ENCODE measurements around the gene DDX50.
"Not testable (repeated sequence)": the region's sequence is repeated elsewhere in the genome, so short reads cannot be mapped to it uniquely, and the experiment has no call there.

DDX50 gene

GRCh38 chr10:68901105-68901927 is at the start of gene DDX50:
DDX50 (plus strand) TSS chr10:68901315; CDS start chr10:68901385, 70 bp downstream.
- H3K4me3 ChIP-seq (ENCODE audit: low read depth, low read length): peak within 1 kb of the TSS; percentile 93

GRCh38 chr10:68856352-68856751 is 44.8 kb upstream of the DDX50 start:
- H3K4me3 ChIP-seq (ENCODE audit: low read depth, low read length): no peak overlapping the region

GRCh38 chr10:68857005-68857404 is 44.1 kb upstream of the DDX50 start:
- no peak overlapping the region for H3K4me3 ChIP-seq (ENCODE audit: low read depth, low read length)

GRCh38 chr10:68861253-68861652 is 39.9 kb upstream of the DDX50 start:
- no peak overlapping the region for H3K4me3 ChIP-seq (ENCODE audit: low read depth, low read length)

GRCh38 chr10:68864611-68865010 is 36.5 kb upstream of the DDX50 start:
- H3K4me3 ChIP-seq (ENCODE audit: low read depth, low read length): no peak overlapping the region

- not testable (repeated sequence) for H3K4me3 ChIP-seq (ENCODE audit: low read depth, low read length)
Measured at GRCh38 chr10:68868173-68868572, 32.9 kb upstream of the DDX50 start.

GRCh38 chr10:68869623-68870022 is 31.5 kb upstream of the DDX50 start:
- no peak overlapping the region for H3K4me3 ChIP-seq (ENCODE audit: low read depth, low read length)

GRCh38 chr10:68870061-68870460 is 31.1 kb upstream of the DDX50 start:
- no peak overlapping the region for H3K4me3 ChIP-seq (ENCODE audit: low read depth, low read length)

- no peak overlapping the region for H3K4me3 ChIP-seq (ENCODE audit: low read depth, low read length)
Measured at GRCh38 chr10:68870545-68871104, 30.5 kb upstream of the DDX50 start.

- no peak overlapping the region for H3K4me3 ChIP-seq (ENCODE audit: low read depth, low read length)
Measured at GRCh38 chr10:68871105-68871711, 29.9 kb upstream of the DDX50 start.

- H3K4me3 ChIP-seq (ENCODE audit: low read depth, low read length): no peak overlapping the region
Measured at GRCh38 chr10:68871731-68872342, 29.3 kb upstream of the DDX50 start.

- no peak overlapping the region for H3K4me3 ChIP-seq (ENCODE audit: low read depth, low read length)
Measured at GRCh38 chr10:68876246-68877138, 24.6 kb upstream of the DDX50 start.

- H3K4me3 ChIP-seq (ENCODE audit: low read depth, low read length): no peak overlapping the region
Measured at GRCh38 chr10:68877482-68878110, 23.5 kb upstream of the DDX50 start.

- H3K4me3 ChIP-seq (ENCODE audit: low read depth, low read length): no peak overlapping the region
Measured at GRCh38 chr10:68878496-68878895, 22.6 kb upstream of the DDX50 start.

- no peak overlapping the region for H3K4me3 ChIP-seq (ENCODE audit: low read depth, low read length)
Measured at GRCh38 chr10:68879628-68880027, 21.5 kb upstream of the DDX50 start.

GRCh38 chr10:68880181-68880580 is 20.9 kb upstream of the DDX50 start:
- no peak overlapping the region for H3K4me3 ChIP-seq (ENCODE audit: low read depth, low read length)

- no peak overlapping the region for H3K4me3 ChIP-seq (ENCODE audit: low read depth, low read length)
Measured at GRCh38 chr10:68895041-68895440, 6.1 kb upstream of the DDX50 start.

- H3K4me3 ChIP-seq (ENCODE audit: low read depth, low read length): no peak overlapping the region
Measured at GRCh38 chr10:68897336-68897741, 3.8 kb upstream of the DDX50 start.

GRCh38 chr10:68899186-68899745 is 1.8 kb upstream of the DDX50 start:
- H3K4me3 ChIP-seq (ENCODE audit: low read depth, low read length): no peak overlapping the region

All from iPS-11a (cell line).